Stimulated activated CD8-positive, alpha-beta memory T cell treated with anti-CD3 and anti-CD28 coated beads, Interleukin-12 subunit alpha, Interleukin-12 subunit beta, amount 100 ng/mL, for 4 hours (primary cell): ENCODE data around the gene C1orf210.

Source experiments
- DNase-seq: peaks from one replicate; pipeline ENCODE4 v3.0.0-alpha.2; 2020; ENCODE audit warnings: low read depth

Gene C1orf210

DNA sequence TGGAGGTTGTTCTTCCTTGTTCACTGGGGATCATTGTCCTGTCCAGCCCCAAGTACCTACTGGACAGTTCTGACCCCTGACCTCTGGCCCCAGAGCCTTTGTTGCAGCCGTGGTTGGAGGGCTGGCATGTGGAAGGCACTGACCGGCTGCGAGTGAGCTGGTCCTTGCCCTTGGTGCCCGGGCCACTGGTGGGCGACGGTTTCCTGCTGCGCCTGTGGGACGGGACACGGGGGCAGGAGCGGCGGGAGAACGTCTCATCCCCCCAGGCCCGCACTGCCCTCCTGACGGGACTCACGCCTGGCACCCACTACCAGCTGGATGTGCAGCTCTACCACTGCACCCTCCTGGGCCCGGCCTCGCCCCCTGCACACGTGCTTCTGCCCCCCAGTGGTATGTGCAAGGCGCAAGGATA is 26.8 kb upstream of the C1orf210 start:
- no peak for DNase-seq

- no peak for DNase-seq
These were observed 26.1 kb upstream of the C1orf210 start for GRCh38 chr1:43311521-43311920.

DNA sequence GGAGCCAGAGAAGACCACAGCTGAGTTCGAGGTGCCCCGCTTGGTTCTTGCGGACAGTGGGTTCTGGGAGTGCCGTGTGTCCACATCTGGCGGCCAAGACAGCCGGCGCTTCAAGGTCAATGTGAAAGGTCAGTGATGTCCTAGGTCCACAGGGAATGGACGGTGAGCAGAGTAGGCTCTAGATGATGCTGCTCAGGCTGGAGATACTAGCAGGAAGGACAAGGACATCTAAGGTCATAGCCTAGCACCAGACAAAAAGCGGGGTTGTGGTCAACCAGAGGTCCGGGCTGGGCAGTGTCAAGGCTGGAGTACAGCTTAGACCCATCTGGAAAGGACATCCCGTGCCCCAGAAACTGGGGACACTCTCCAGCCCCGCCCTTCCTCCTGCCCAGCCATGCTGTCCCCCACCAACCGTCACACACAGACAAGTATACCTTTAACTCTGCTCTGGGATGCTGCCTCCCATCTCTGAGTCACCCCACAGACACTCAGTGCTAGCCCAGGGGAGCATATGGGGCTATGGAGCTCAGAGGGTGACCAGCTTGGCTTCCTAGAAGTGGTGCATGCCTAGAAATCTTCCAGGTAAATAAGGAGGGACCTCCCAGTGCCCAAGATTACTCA is 24.1 kb upstream of the C1orf210 start:
- no peak for DNase-seq

- DNase-seq: no peak
These were observed 23.4 kb upstream of the C1orf210 start for GRCh38 chr1:43308635-43309404.

DNA sequence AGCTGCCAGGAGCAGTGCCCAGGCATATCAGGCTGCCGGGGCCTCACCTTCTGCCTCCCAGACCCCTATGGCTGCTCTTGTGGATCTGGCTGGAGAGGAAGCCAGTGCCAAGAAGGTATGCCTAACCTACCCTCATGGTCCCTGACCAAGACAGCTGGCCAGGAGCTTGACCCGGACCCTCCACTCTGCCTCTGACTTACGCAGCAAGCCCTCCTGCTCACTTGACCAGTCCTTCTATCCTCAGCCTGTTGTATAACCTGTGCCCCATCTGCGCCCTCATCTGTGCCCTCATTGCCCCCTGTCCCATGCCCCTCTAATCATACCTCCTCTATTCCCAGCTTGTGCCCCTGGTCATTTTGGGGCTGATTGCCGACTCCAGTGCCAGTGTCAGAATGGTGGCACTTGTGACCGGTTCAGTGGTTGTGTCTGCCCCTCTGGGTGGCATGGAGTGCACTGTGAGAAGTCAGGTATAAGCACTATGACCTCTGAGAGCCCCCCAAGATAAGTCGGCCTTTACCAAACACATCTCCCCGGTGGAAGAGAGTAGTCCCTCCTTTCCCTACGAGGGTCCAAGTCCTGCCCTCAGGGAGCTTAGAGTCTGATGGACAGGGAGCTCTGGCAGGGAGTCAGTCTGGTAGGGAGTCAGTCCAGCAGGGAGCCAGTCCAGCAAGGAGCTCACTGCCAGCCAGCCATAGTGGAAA is 22.2 kb upstream of the C1orf210 start:
- no peak for DNase-seq

GRCh38 chr1:43306688-43307457 is 21.5 kb upstream of the C1orf210 start:
- DNase-seq: no peak

GRCh38 chr1:43305926-43306687 is 20.7 kb upstream of the C1orf210 start:
- no peak for DNase-seq

DNA sequence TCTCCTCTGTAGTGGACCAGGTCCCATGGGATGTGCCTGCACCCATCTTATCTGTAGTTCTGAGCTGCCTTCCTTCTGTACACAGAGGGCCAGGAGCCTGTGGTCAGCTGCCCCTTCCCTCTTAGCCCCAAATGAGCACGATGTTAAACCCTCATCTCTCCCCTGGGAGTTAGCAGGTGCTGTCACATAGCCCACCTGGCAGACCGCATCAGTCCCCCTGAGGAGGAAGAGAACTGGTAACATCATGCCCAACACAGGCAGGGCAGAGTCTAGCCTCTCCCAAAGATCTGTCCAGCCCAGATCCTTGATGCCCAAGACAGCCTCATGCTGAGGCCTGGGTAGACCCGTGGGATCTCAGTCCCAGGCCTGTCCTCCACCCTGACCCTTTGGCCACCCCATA is 20.1 kb upstream of the C1orf210 start:
- no peak for DNase-seq

GRCh38 chr1:43304771-43305300 is 19.5 kb upstream of the C1orf210 start:
- no peak for DNase-seq

- no peak for DNase-seq
These were observed 18.9 kb upstream of the C1orf210 start for GRCh38 chr1:43304314-43304681.

DNA sequence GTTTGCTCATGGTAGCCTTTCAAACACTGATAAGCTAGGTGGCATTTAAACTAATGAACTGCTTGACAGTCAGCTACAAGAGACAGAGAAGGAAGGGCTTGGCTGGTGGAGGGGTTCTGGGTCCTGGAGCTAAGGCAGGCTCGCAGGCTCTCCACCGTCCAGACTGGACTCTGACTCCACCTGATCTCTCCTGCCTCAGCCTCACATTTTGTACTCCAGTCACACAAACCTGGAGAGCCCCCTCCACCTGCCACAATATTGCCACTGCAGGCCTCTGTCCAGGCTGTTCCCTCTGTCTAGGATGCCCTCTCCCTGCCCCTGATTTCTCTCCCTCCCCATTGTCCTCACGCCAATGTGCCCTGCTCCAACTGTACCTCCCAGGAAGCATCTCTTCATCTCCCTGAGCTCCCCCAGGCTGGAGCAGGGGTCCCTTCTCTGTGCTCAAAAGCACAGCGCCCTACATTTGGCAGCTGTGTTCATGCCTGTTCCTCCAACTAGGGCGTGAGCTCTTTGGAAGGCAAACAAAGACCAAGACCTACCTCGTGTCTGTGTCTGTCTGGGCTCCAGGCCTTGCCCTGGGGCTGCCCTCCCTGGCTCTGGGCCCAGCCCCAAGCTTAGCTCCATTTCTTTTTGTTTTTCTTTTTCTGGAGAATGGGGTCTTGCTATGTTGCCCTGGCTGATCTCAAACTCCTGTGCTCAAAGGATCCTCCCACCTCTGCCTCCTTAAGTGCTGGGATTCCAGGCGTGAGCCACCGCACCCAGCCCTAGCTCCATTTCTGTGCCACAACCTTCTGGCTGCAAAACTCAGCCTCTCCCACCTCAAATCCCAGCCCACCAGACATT is 18.3 kb upstream of the C1orf210 start:
- DNase-seq: no peak

- DNase-seq: no peak
These were observed 17.5 kb upstream of the C1orf210 start for GRCh38 chr1:43302721-43303470.

DNA sequence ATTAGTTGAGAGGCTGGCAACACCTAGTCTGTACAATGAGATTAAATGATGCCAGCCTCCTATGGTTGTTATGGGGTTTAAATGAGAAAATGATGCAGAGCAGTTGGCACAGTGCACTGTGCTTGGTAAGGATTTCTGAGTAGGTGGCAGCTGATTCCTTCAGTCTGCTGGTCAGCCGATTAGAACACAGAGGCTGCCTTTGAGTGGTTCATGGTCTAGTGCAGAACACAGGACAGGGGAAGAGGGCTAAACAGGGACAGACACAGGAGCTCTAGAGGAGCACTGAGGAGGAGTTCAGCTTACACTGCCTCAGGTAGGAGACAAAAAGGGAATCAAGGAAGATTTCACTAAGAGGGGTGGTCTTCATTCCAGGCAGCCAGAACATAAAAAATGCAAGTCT is 16.8 kb upstream of the C1orf210 start:
- DNase-seq: no peak

DNA sequence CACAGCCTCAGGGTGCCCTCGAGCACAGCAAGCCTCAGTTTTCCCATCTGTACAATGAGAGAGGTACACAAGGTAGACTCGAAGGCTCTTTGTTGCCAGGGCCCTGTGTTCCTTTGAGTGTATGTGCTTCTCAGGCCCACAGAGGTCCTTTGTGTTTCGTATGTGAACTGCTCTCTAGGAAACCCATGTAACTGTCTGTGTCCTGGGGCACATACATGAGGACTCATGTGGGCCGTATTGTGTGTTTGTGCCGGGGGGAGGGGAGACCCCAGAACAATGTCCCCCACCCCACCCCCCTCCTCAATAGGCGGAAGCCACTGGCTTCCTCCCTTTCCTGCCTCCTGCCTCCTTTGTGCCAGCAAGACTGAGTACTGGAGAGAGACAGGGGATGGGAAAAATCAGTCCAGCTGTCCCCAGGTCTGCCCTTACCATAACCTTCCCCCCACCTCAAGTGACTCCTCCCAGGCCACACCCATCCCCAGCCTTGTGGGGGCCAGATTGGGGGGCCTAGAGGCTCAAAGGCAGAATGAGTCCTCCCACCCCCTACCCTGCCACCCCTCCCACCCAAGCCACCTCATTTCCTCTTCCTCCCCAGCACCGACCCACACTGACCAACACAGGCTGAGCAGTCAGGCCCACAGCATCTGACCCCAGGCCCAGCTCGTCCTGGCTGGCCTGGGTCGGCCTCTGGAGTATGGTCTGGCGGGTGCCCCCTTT is 15.2 kb upstream of the C1orf210 start, which contains the start of gene TIE1:
TSS of gene TIE1 (plus strand) at position 605 of the 717 bp plus-strand sequence. CDS start at position 695, 90 bp downstream.
- no peak for DNase-seq

- no peak for DNase-seq
These were observed 13.7 kb upstream of the C1orf210 start for GRCh38 chr1:43299101-43299500.

DNA sequence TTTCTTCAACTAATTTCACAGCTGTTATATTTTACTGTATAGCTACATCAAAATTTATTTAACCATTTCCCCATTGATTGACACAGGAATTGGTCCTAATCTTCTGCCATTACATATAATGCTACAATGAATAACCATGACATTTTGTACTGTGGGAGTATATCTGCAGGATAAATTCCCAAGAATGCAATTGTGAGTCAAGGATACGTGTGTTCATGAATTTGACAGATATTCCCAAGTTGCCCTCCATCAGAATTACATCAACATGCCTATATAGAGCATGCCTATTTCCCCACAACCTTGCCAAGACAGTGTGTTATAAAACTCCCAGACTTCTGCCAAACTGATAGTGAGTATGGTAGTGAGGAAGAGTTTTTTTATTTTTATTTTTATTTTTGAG is 12.7 kb upstream of the C1orf210 start:
- no peak for DNase-seq

- DNase-seq: no peak
These were observed 10.8 kb upstream of the C1orf210 start for GRCh38 chr1:43296207-43296606.

- DNase-seq: no peak
These were observed 9.4 kb upstream of the C1orf210 start for GRCh38 chr1:43294761-43295160.
